Endothelial cell (in vitro differentiated cells): Measurements from ENCODE around the gene ASB9. TPM values are rescaled to one million over a fixed set of nuclear protein-coding genes. Genes with fewer than 3 reads are reported as not detected.
"Not testable (repeated sequence)": the region's sequence is repeated elsewhere in the genome, so short reads cannot be mapped to it uniquely, and the experiment has no call there.

Experiments used
- DNase-seq: peaks from one replicate; pipeline ENCODE4 v3.0.0; 2021; ENCODE audit warnings: low spot score
- H3K27ac Mint-ChIP-seq: one replicate; pipeline ENCODE4 v1.8.0; 2021; ENCODE audit warnings: mixed read lengths, inconsistent platforms; ENCODE audit not compliant: unreplicated experiment
- H3K27me3 Mint-ChIP-seq: one replicate; pipeline ENCODE4 v1.8.0; 2021; ENCODE audit warnings: mild to moderate bottlenecking, moderate library complexity, mixed read lengths, inconsistent platforms; ENCODE audit not compliant: unreplicated experiment
- H3K36me3 Mint-ChIP-seq: one replicate; pipeline ENCODE4 v1.8.0; 2021; ENCODE audit warnings: mild to moderate bottlenecking, low read depth, mixed read lengths, inconsistent platforms; ENCODE audit not compliant: unreplicated experiment
- H3K4me1 Mint-ChIP-seq: one replicate; pipeline ENCODE4 v1.8.0; 2021; ENCODE audit warnings: mild to moderate bottlenecking, mixed read lengths, inconsistent platforms; ENCODE audit not compliant: unreplicated experiment
- H3K4me3 Mint-ChIP-seq: one replicate; pipeline ENCODE4 v1.8.0; 2021; ENCODE audit warnings: mild to moderate bottlenecking, mixed read lengths, inconsistent platforms; ENCODE audit not compliant: unreplicated experiment
- H3K9me3 Mint-ChIP-seq: one replicate; pipeline ENCODE4 v1.8.0; 2021; ENCODE audit warnings: mixed read lengths, inconsistent platforms; ENCODE audit not compliant: unreplicated experiment
- total RNA-seq: library from RNA; stranded (reverse); fragmentation: NEBNext Ultra II Directional; extraction: Animal tissue kit (Norgen Biotek cat#: 25700); gene quantifications from one replicate; pipeline ENCODE4 v1.2.1, GENCODE V29; 2021; ENCODE audit not compliant: unreplicated experiment
- TF ChIP-seq, protein P1 (sequence below): fragments of 200-600 bp; sonication (generic); IDR thresholded peaks from one replicate; pipeline ENCODE4 v1.5.0; 2021; ENCODE audit warnings: antibody characterized with exemption; ENCODE audit not compliant: unreplicated experiment

The ASB9 gene
- total RNA-seq, 1 donor from 2014 or later, result 2.8 TPM

DNA sequence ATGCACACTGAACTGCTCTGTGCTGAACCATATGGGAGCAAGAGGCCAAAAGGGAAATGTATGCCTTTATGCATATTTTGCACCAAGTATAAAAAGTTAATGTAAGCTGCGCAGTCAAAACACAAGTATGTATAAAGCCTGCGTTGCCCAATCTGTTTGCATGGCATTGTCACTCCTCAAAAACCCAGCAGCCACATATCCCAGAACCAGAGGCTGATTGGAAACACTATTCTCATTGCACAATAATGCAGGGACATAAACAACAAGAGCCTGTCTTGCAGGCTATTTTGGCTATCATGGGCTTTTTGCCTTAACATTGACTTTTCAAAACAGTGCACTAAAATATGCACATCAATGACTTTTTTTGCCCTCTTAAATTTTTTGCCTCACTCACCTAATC is 5.1 kb upstream of the ASB9 start:
- TF ChIP-seq, protein P1, sequence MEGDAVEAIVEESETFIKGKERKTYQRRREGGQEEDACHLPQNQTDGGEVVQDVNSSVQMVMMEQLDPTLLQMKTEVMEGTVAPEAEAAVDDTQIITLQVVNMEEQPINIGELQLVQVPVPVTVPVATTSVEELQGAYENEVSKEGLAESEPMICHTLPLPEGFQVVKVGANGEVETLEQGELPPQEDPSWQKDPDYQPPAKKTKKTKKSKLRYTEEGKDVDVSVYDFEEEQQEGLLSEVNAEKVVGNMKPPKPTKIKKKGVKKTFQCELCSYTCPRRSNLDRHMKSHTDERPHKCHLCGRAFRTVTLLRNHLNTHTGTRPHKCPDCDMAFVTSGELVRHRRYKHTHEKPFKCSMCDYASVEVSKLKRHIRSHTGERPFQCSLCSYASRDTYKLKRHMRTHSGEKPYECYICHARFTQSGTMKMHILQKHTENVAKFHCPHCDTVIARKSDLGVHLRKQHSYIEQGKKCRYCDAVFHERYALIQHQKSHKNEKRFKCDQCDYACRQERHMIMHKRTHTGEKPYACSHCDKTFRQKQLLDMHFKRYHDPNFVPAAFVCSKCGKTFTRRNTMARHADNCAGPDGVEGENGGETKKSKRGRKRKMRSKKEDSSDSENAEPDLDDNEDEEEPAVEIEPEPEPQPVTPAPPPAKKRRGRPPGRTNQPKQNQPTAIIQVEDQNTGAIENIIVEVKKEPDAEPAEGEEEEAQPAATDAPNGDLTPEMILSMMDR, result no peak
- Mint-ChIP-seq H3K27ac (no peak overlapping the region), H3K4me1 (peaks cover 2% of the 10 kb centered on the region), H3K27me3 (no peaks in the 10 kb centered on the region), H3K4me3 (no peak overlapping the region), H3K9me3 (no peaks in the 10 kb centered on the region), H3K36me3 (no peaks in the 10 kb centered on the region)
- DNase-seq, result no peak

DNA sequence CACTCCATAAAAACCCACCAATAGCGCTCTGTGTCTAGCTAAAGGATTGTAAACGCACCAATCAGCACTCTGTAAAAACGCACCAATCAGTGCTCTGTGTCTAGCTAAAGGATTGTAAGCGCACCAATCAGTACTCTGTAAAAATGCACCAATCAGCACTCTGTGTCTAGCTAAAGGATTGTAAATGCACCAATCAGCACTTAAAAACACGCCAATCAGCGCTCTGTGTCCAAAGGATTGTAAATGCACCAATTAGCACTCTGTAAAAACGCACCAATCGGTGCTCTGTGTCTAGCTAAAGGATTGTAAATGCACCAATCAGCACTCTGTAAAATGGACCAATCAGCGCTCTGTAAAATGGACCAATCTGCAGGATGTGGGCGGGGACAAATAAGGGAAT is 3.4 kb upstream of the ASB9 start:
- H3K36me3 Mint-ChIP-seq, H3K27ac Mint-ChIP-seq, H3K4me3 Mint-ChIP-seq, H3K4me1 Mint-ChIP-seq, H3K9me3 Mint-ChIP-seq, DNase-seq, H3K27me3 Mint-ChIP-seq: not testable (repeated sequence)

DNA sequence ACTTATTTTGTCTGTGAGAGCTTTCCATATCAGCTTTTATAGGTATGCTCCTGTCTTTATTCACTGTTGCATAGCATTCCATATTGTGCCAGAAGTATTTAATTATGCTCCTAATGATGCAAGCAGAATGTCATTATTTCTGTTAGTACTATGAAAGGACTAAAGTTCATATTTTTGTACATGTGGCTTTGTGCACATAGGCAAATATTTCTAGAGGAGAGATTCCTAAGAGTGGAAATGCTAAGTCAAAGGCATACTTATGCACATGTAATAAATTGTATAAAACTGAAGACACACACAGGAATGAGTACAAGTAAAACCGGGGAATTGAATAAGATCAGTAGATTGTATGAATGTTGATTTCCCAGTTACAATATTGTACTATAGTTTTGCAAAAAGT is 1.9 kb upstream of the ASB9 start:
- H3K9me3 Mint-ChIP-seq, result no peaks in the 10 kb centered on the region
- no peaks in the 10 kb centered on the region for H3K36me3 Mint-ChIP-seq
- H3K27me3 Mint-ChIP-seq, result no peaks in the 10 kb centered on the region
- no peak for DNase-seq
- TF ChIP-seq, protein P1, result no peak
- no peak overlapping the region for H3K4me3 Mint-ChIP-seq
- H3K27ac Mint-ChIP-seq, result no peak overlapping the region
- peaks cover 6% of the 10 kb centered on the region for H3K4me1 Mint-ChIP-seq

DNA sequence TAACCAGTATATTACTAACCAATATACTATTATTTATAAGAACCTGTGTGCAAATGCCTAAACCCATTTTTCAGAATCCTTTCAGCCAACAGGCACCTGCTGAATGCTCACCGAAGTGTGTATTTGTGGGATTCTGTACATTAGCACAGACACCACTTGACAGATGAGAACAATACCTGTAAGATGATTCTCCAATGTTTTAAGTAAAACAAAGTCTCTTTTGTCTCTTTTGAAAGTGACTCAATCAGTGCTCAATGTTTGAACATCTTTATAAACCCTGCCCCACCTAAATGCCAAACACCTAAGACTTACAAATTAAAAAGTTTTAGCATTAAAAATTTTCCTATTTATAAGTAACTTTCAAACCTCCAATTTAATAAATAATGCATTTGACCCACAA is 763 bp downstream of the ASB9 start:
- no peaks in the 10 kb centered on the region for H3K36me3 Mint-ChIP-seq
- H3K9me3 Mint-ChIP-seq, result no peaks in the 10 kb centered on the region
- DNase-seq, result no peak
- H3K4me3 Mint-ChIP-seq, result no peak overlapping the region
- no peaks in the 10 kb centered on the region for H3K27me3 Mint-ChIP-seq
- TF ChIP-seq, protein P1, result no peak
- peaks cover 12% of the 10 kb centered on the region for H3K4me1 Mint-ChIP-seq
- H3K27ac Mint-ChIP-seq, result no peak overlapping the region

DNA sequence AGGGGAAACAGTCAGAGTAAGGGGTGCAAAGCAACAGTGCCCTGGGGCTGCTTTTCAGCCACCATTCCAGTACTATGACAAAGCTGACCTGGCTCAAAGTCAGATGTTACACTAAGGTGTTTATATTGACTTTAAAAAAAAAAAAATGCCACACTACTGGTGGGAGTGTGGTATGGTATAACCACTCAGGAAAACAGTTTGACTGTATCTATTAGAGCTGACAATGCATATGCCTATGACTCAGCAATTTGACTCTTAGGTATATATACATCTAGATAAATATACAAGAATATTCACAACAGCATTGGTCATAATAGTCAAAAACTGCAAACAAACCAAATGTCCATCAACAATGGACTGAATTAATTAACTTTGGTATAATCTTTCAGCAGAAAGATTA is 15.0 kb downstream of the ASB9 start:
- Mint-ChIP-seq H3K27ac (no peak overlapping the region), H3K4me3 (no peak overlapping the region)
- TF ChIP-seq, protein P1, result no peak

DNA sequence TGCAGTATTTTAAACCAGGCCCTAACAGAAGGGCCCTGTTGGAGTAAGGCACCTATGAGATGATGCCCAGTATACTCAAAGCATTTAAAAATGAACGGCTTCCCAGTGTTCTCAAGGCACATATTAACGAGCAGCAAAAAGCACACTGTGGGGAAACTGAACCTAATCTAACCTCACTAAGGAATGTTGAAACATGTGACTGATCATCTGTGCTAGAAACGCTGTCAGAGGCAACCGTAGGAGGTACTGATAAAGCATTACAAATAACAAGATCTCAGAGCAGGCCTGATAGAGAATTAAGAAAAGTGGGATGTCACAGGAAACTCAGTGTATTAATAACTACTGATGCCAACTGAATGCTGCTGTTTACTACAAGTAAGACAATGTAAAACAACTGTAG is 24.0 kb downstream of the ASB9 start:
- H3K9me3 Mint-ChIP-seq, result no peaks in the 10 kb centered on the region
- H3K27ac Mint-ChIP-seq, result no peak overlapping the region
- no peaks in the 10 kb centered on the region for H3K27me3 Mint-ChIP-seq
- TF ChIP-seq, protein P1, result no peak
- H3K36me3 Mint-ChIP-seq, result no peaks in the 10 kb centered on the region
- no peak overlapping the region for H3K4me3 Mint-ChIP-seq
- no peak for DNase-seq
- H3K4me1 Mint-ChIP-seq, result no peaks in the 10 kb centered on the region

More for the DNA sequence above, 15.0 kb downstream of the ASB9 start:
- Mint-ChIP-seq H3K36me3 (no peaks in the 10 kb centered on the region), H3K27me3 (no peaks in the 10 kb centered on the region), H3K4me1 (no peaks in the 10 kb centered on the region), H3K9me3 (no peaks in the 10 kb centered on the region)
- DNase-seq, result no peak
